HAP-1 (cell line): ENCODE measurements around the gene LGALS1.
"Not testable (repeated sequence)": the region's sequence is repeated elsewhere in the genome, so short reads cannot be mapped to it uniquely, and the experiment has no call there.

Source experiments
- DNase-seq, 2 experiments: peaks; one replicate each; pipeline ENCODE4 v3.0.0-alpha.2; 2016 to 2020; ENCODE audit warnings: low spot score in 2 of 2
- H3K27me3 ChIP-seq: fragments of 250-450 bp; sonication (Bioruptor Pico); 2 replicates; pipeline ENCODE4 v1.5.1; 2020; ENCODE audit warnings: low read depth, mild to moderate bottlenecking, moderate library complexity
- H3K36me3 ChIP-seq: fragments of 250-450 bp; sonication (Bioruptor Pico); replicated peaks from 2 replicates; pipeline ENCODE4 v1.5.1; 2020; ENCODE audit warnings: mild to moderate bottlenecking
- H3K4me1 ChIP-seq: fragments of 250-450 bp; sonication (Bioruptor Pico); 2 replicates; pipeline ENCODE4 v1.5.1; 2020; ENCODE audit warnings: mild to moderate bottlenecking
- H3K4me3 ChIP-seq: fragments of 250-450 bp; sonication (Bioruptor Pico); 2 replicates; pipeline ENCODE4 v1.5.1; 2020; ENCODE audit warnings: mild to moderate bottlenecking, moderate library complexity
- H3K9me3 ChIP-seq: fragments of 250-450 bp; sonication (Bioruptor Pico); 2 replicates; pipeline ENCODE4 v1.5.1; 2020; ENCODE audit warnings: mild to moderate bottlenecking, moderate library complexity
- in situ Hi-C: fragments of 300-500 bp; cut with MboI; formaldehyde crosslinking; loops from 3 replicates; pipeline ENCODE4 v1.14.3; 2020; ENCODE audit warnings: low sequenced_read_pairs, inconsistent platforms, mixed read lengths

The LGALS1 gene

GRCh38 chr22:37717746-37718305, 42.4 kb downstream of the LGALS1 start:
- H3K4me1 ChIP-seq, in situ Hi-C loops, H3K36me3 ChIP-seq, H3K4me3 ChIP-seq, H3K27me3 ChIP-seq, H3K9me3 ChIP-seq, DNase-seq: not testable (repeated sequence)

- no peaks in the 10 kb centered on the region; the same call in 1 of the 2 replicates for H3K9me3 ChIP-seq
- H3K27me3 ChIP-seq = no peaks in the 10 kb centered on the region
- no peak for DNase-seq
- H3K4me3 ChIP-seq = no peak overlapping the region
- no peaks in the 10 kb centered on the region for H3K36me3 ChIP-seq
- H3K4me1 ChIP-seq = no peaks in the 10 kb centered on the region
- in situ Hi-C loops = no loop called here
Measured at GRCh38 chr22:37725551-37726240, 50.3 kb downstream of the LGALS1 start.

DNA sequence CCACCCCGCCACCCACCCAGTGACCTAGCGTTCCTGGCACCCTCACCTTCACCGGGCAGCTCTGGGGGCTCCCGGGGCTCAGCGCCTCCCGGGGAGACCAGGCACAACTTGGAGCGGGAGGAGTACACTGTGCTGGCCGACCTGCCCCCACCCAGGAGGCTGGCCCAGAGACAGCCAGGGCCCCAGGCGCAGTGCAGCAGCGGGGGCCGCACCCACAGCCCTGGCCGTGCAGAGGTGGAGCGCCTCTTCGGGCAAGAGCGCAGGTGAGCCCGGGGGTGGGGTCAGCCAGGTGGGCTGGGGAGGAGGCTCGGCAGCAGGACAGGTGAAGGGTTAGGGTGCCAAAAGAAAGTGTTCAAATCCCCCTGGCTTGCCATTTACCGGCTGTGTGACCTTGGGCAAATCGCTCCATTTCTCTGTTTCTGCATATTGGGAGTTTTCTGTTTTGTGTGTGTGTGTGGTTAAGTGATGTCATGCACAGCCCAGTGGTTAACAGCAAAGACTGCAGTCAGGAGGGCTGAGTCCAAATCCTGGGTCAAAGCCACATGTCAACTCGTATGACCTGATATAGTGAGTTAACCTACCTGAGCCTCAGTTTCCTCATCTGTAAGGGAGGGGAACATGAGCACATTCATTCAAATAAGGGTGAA, 50.9 kb downstream of the LGALS1 start:
- H3K27me3 ChIP-seq = no peaks in the 10 kb centered on the region
- no peaks in the 10 kb centered on the region for H3K36me3 ChIP-seq
- no peak overlapping the region for H3K4me3 ChIP-seq
- in situ Hi-C loops = no loop called here
- H3K4me1 ChIP-seq = no peaks in the 10 kb centered on the region
- DNase-seq = no peak
- no peaks in the 10 kb centered on the region; the same call in 1 of the 2 replicates for H3K9me3 ChIP-seq

DNA sequence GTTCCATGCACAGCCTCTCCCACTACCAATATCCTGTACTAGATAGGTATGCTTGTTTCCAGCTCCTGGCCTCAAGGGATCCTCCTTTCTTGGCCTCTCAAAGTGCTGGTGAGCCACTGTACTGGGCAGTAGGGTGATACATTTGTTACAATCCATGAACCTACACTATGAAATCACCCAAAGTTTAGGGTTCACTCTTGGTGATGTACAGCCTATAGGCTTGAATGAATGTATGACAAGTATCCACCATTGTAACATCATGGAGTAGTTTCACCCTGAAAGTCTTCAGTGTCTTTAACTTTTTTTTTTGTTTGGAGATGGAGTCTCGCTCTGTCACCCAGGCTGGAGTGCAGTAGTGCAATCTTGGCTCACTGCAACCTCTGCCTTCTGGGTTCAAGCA, 53.2 kb downstream of the LGALS1 start:
- no peaks in the 10 kb centered on the region for H3K27me3 ChIP-seq
- H3K9me3 ChIP-seq = no peaks in the 10 kb centered on the region; the same call in 1 of the 2 replicates
- no peak overlapping the region for H3K4me3 ChIP-seq
- no peaks in the 10 kb centered on the region for H3K4me1 ChIP-seq
- no peak for DNase-seq
- H3K36me3 ChIP-seq = no peaks in the 10 kb centered on the region
- in situ Hi-C loops = no loop called here
